ENCODE data around the gene FBXL7.

The FBXL7 gene

GRCh38 chr5:15914638-15915037 lies 414.7 kb downstream of the FBXL7 start:
- DNase-seq, result no peak

- no peak for DNase-seq
These were observed 426.6 kb downstream of the FBXL7 start for GRCh38 chr5:15926586-15926985.

DNA sequence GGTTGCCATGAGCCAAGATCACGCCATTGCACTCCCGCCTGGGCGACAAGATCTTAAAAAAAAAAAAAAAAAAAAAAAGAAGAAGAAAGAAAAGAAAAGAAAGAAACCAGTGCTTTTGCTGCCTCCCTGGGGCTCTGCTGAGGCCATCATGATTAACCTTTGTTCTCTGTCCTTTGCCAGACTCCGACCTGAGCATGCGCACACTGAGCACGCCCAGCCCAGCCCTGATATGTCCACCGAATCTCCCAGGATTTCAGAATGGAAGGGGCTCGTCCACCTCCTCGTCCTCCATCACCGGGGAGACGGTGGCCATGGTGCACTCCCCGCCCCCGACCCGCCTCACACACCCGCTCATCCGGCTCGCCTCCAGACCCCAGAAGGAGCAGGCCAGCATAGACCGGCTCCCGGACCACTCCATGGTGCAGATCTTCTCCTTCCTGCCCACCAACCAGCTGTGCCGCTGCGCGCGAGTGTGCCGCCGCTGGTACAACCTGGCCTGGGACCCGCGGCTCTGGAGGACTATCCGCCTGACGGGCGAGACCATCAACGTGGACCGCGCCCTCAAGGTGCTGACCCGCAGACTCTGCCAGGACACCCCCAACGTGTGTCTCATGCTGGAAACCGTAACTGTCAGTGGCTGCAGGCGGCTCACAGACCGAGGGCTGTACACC lies 427.9 kb downstream of the FBXL7 start:
- DNase-seq, result no peak

DNA sequence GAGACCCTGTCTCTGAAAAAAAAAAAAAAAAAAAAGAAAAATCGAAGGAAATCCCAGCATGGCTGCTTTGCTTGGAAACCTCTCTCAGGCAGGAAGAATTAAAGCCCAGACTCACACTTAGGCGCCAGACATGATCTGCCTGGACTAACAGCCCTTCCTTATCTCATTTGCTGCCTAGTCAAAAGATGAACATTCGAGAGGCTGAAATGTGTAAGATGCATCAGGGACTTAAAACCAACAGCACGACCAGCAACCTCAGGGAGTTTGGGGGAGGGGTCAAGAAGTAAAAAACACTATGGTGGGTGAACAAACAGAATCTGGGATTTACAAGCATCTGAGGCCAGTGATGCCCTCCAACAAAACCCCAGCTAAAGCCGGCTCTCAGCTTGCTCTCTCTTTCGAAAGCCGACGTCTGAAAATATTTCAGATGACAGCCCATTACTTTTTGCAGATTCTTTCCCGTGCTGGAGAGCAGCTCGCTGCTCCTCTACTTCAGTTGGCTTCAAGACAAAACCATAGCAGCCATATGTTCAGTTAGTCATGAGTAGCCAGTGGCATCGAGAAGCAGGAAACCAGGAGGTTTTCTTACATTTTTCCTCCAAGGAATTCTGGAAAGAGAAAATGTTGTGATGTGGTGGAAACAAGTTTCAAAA lies 429.8 kb downstream of the FBXL7 start:
- no peak for DNase-seq

DNA sequence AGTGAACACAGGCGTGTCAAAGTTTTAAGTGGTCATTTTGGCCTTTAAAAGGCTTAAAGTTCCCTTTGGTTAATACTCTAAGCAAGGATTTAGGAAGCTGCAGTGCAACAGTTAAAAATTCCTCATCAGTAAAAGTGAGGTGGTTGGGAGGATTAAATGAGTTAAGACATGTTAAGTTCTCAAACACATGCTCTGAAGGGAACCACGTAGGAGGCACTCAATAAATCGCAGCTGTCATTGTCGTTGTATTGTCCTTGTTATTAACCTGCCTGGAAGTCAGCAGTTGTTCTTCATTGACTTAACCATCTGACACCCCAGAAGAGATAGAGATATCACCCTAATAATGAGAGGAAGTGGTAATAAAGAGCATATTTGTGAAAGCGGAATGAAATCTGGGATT lies 432.1 kb downstream of the FBXL7 start:
- no peak for DNase-seq

- no peak for DNase-seq
These were observed 433.6 kb downstream of the FBXL7 start for GRCh38 chr5:15933259-15934207.

- no peak for DNase-seq
These were observed 436.7 kb downstream of the FBXL7 start for GRCh38 chr5:15936505-15937245.

DNA sequence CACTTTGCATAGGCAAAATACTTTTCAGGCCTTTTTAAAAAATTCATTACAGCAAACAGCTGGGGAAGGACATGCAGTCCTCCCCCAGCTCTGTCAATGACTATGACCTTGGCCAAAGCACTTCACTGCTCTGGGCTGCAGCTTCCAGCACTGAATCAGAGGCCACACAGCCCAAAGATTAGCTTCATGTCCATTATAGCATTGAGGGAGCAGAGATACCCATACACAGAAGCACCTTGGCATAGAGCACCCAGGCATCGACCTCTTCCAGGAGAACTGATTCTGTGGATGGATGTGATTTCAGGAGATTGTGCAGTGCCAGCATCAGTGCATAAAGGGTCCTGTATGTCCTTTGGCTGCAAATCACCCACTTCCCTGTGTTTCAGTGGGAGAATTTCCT lies 437.7 kb downstream of the FBXL7 start:
- no peak for DNase-seq

- no peak for DNase-seq
These were observed 438.2 kb downstream of the FBXL7 start for GRCh38 chr5:15938186-15938585.

GRCh38 chr5:15938961-15939360 lies 439.0 kb downstream of the FBXL7 start:
- no peak for DNase-seq

DNA sequence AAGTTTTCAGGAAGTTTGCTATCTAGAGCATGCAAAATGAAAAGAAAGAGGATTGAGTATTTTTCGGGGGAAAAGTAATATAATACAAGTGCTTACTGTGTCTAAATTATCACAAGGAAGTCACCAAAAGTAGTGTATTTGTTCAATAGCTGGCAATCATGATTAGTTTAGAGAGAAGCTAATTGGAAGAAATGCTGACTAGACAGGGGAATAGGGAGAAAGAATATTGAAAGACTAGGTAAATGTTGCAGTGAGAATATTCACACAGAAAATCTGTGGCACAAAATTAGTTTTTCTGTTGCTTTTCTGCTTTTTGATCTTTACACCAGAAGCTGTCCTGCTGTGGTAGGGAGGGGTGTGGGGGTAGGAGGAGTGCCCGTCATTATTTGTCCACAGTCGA lies 440.9 kb downstream of the FBXL7 start:
- no peak for DNase-seq

- DNase-seq, result no peak
These were observed 443.5 kb downstream of the FBXL7 start for GRCh38 chr5:15943487-15943886.

DNA sequence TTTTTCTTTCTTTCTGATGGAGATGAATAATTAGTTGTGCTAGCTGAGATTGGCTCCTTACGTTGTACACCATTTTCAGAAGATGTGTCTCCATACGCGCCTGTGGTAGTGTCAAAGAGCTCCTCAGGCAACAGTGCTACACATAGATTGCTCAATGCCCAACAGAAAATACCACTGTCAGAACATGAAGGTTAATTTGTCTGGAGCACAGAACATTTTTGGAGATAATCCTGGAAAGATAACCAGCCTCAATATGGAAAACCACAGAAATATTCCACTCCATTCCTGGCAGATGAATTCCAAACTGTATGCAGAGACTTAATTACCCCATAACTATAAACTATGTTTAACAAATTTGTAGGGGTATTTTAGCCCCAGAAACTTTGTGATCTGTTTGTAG lies 446.0 kb downstream of the FBXL7 start:
- no peak for DNase-seq

- DNase-seq, result no peak
These were observed 448.2 kb downstream of the FBXL7 start for GRCh38 chr5:15948190-15948589.

DNA sequence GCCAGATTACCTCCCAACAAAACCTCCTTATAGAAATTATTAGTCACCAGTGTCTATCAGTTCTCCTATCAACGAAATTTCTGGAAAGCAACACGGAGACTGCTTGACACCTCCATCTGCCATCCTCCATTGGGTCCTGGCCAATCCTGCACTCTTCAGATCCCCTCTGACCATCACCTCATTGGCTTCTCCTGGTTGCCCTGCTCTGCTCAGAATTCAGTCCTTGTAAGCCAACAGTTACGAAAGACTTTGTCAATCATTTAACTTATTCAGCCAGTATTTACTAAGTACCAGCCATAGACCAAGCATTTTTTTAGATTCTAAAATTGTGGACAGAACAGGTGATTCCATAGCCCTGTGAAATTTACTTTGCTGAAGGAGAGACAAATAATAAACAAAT lies 451.1 kb downstream of the FBXL7 start:
- DNase-seq, result no peak

DNA sequence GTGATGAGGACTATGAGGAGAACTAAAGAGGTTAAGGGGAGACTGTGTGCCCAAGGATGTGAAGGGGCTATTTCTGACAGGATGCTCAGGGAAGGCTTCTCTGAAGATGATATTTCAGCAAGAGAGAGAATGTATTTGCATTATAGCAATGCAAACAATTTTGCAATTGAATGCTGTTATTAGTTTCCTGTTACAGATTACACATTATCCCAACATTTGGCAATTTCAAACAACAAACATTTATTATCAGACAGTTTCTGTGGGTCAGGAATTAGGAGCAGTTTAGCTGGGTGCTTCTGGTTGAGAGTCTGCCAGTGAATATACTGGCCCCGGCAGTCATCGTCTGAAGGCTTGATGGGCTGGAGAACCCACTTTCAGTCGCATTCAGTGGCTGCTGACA lies 451.6 kb downstream of the FBXL7 start:
- no peak for DNase-seq

- DNase-seq, result no peak
These were observed 456.6 kb downstream of the FBXL7 start for GRCh38 chr5:15956622-15957021.

DNA sequence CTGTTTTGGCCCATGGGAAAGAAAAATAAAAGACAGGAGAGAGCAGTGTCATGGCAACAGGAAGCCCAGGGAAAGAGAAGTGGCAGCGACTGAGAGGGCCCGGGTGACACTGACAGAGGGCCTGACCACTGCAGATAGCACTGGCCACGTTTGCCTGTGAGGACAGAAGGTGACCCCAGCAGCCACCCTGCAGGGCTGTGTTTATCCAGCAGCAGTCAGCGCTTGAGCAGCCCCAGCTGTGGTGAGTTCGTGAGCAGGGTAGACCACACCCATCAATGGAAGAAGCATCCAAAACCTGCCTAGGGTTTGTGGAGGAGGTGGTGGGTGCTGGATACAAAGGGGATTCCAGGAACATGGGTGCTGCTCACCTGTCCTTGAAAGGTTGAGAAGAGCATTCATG lies 457.1 kb downstream of the FBXL7 start:
- no peak for DNase-seq

DNA sequence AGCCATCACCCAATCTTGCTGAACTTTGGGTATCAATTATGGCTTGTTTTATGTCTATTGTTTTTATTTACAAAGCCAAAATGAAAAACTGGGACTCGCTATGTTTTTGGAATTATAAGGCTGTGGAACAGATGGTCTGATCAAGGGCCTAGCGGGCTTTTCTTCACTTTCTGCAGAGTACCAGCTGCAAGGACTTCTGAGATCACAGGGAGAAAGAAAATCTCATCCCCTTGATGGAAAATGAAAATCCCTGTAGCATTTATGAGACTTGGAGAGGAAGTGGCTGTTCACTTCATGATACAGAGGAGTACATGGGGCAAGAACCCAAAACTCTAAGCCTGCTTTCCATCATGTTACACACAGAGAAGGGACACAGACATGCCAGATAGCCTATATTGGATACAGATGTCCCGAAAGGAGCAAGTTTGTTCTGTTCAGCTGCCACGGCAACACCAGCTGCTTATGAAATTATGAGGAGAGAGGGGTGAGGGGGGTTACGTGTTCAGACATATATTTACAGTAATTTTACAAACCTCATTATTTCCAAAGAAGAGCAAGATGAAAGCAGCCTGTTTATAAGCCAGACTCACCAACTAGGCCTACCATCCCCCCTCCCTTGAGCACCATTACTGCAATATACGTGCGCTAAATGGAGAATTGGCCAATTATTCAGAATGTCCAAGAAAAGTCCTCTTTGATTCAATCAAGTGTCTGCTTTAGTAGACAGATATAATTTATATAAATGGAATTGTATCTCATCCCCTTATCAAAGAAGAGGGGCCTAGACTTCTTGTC lies 459.6 kb downstream of the FBXL7 start:
- DNase-seq, result no peak

DNA sequence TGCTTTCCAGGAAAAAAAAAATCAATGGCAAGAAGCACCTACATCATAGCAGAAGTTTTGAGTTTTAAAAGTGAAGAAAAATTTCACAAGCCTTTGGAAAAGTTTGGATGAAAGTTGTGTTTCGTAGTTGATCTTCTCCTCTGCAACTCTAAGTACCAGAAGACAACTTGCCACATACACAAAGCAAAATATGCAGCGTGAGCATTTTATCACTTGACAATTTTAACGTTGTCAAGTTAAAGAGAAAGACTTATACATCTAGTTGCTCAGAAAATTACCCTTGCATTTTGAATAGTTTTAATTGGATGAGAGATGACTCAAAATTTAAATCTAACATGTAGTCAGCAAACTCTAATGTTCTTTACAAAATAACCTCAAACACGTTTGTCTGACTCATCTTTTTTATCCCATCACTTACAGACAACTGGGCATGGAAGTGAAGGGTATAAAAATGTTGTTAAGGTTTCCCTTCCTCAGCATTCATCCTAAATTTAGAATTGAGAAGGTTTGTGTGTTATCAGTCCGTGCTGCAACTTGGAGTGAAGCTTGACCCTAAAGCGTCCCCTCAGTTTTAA lies 466.2 kb downstream of the FBXL7 start:
- no peak for DNase-seq

- no peak for DNase-seq
These were observed 466.7 kb downstream of the FBXL7 start for GRCh38 chr5:15966651-15967050.

DNA sequence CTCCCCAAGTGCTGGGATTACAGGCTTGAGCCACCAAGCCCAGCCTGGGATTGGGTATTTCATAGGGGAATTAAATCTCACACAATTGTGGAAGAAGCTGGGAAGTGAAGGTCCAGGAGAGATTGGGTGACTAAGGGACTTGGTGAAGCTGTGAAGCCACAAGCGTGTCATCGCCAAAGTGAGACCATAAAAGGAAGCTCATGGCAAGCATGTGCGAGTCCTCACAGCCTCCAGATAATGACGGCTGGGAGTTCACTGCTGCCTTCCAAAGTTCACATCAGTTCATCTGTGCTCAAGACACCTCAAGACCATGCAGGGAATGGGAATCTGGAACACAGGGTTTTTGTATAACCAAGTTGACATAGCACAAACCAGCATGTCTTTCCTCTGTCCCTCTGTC lies 469.0 kb downstream of the FBXL7 start:
- no peak for DNase-seq
